GM18951 (cell line): Measurements from ENCODE around the gene MYH9.

Experiments used
- POLR2A ChIP-seq: IDR thresholded peaks from 4 replicates; pipeline ENCODE4 v1.6.1; 2011; ENCODE audit warnings: mild to moderate bottlenecking; ENCODE audit not compliant: insufficient read length, insufficient read depth; ENCODE audit errors: extremely low read depth
- in situ Hi-C: fragments of 300-500 bp; cut with MboI; formaldehyde crosslinking; loops from one replicate; pipeline ENCODE4 v1.12.0; 2022; ENCODE audit warnings: low sequenced_read_pairs, mixed read lengths, inconsistent platforms; ENCODE audit not compliant: unreplicated experiment

Gene MYH9

GRCh38 chr22:36319595-36320497 is 67.9 kb downstream of the MYH9 start:
- no peak for TF ChIP-seq POLR2A
- in situ Hi-C loops, result no loop called here

- TF ChIP-seq POLR2A, result no peak
- in situ Hi-C loops, result no loop called here
Measured at GRCh38 chr22:36318442-36318841, 69.3 kb downstream of the MYH9 start.

GRCh38 chr22:36317658-36318271 is 70.0 kb downstream of the MYH9 start:
- in situ Hi-C loops, result no loop called here
- TF ChIP-seq POLR2A, result no peak

DNA sequence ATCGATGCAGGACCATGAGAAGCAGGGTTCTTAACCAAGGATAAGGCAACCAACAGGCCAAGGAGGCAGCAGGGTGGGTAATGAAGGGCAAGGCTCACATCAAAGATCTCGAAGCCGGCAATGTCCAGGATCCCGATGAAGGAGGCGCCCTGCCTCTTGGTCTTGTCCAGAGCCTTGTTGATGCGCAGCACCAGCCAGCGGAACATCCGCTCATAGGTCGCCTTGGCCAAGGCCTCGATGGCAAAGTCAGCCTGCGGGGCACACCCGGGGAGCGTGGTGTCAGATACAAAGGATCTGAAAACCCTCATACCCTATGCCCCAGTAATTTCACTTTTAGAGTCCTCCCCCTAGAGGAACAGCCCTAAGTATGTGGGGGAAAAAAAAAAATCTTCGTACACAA is 71.3 kb downstream of the MYH9 start:
- in situ Hi-C loops, result no loop called here
- no peak for TF ChIP-seq POLR2A

GRCh38 chr22:36315325-36315724 is 72.4 kb downstream of the MYH9 start:
- in situ Hi-C loops, result no loop called here
- TF ChIP-seq POLR2A, result no peak

DNA sequence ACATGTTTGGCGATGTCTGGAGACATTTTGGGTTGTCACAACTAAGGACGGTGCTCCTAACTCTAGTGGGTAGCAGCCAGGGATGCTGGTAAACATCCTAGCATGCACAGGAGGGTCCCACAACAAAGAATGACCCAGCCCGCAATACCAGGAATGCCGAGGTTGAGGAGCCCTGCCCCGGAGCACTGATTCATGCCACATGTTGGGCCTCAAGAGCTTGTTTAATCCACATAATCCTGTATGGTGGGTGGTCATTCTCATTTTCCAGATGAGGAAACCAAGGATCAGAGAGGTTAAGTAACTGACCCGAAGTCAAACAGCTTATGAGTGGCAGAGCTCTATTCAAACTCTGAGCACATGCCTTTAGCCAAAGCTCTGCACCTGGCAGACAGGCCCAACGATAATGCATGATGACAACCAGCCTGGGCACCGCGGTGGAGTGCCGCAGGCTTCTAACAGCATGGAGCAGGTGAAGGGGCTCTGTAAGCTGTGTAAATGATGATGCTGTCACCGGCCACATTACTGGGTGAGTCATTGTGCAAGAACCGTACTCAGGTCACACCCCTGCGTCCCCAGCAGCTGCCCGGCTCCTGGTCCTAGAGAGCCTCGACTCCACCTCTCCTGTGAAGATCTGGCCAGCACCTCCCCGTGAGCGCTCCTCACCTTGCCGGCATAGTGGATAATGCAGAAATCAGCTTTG is 76.2 kb downstream of the MYH9 start:
- TF ChIP-seq POLR2A, result no peak
- in situ Hi-C loops, result no loop called here

- in situ Hi-C loops, result loop anchor here (10.0 kb wide), 1 partner anchor 156 kb away; no protein-coding TSS in a partner anchor
- no peak for TF ChIP-seq POLR2A
Measured at GRCh38 chr22:36308880-36309279, 78.9 kb downstream of the MYH9 start.

DNA sequence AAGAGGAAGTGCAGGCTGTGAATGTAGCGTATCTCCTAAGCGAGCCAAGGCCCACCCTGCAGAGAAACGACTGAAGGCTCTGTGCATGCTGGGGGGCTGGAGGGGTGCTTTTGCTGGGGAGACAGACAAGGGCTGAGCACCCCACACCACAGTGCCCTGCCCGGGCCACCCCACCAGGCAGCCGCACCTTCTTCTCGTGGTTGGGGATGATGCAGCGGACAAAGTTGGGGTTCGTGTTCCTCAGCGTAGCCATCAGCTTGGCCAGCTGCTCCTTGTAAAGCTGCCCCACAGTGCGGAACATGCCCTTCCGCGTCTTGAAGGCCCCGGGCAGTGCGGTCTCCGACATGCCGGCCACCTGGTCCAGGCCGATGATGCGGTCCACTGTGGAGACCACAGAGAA is 81.5 kb downstream of the MYH9 start:
- TF ChIP-seq POLR2A, result no peak
- in situ Hi-C loops, result loop anchor here (10.0 kb wide), 1 partner anchor 159 kb away; no protein-coding TSS in a partner anchor

- in situ Hi-C loops, result loop anchor here (10.0 kb wide), 1 partner anchor 159 kb away; no protein-coding TSS in a partner anchor
- TF ChIP-seq POLR2A, result no peak
Measured at GRCh38 chr22:36305813-36306212, 82.0 kb downstream of the MYH9 start.

DNA sequence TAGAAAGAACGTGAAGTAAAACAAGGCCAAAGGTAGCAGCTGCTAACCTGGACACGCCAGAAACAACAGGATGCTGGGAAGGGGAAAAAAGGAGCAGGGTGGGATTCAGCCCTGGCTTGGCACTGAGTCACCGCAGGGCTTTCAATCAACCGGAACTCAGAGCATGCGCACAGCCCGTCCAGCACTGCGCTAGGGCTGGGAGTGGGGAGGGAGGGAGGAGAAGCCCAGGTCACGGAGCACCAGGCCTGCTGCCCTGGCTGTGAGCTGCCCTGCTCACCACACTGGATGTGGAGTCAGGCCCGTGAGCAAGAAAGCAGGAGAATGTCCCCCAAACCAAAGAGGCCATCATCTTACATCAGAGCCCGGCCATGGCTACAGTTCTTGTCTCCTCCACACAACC is 83.3 kb downstream of the MYH9 start:
- TF ChIP-seq POLR2A, result no peak
- in situ Hi-C loops, result loop anchor here (10.0 kb wide), 1 partner anchor 160 kb away; no protein-coding TSS in a partner anchor

DNA sequence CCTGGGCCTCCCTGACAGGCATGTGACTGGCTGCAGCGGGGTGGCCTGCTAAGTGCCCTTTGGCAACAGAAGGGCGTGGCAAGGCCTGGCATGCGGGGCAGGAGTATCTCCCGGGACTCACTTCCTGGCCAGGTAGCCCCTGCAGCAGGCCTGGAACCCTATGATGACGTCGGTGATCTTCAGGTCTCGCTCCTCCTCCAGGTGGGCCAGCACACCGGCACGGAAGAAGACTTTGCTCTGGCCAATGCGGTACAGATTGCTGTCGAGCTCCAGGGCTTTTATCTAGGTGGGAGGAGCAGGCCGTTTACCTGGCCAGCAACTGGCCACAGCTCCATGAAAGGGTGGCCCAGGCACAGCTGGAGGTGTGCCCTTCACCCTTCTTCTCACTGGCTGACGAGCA is 83.9 kb downstream of the MYH9 start:
- TF ChIP-seq POLR2A, result no peak
- in situ Hi-C loops, result loop anchor here (10.0 kb wide), 1 partner anchor 161 kb away; no protein-coding TSS in a partner anchor

DNA sequence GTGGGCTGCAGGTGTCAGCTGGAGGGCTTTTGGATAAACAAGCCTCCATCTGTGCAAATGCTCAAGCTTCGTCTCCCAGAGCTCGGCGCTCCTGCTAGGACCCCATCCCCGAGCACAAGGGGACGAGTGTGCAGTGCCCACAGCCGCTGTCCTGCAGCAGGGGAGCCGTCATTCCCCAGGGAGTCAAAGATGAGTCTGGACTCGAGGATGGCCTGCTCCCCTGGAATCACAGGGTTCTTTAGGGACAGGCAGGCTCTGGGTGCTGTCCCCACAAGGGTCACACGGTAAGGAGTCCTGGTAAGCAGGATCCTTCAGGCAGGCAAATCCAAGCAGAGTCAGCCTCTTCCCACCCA is 84.7 kb downstream of the MYH9 start:
- in situ Hi-C loops, result loop anchor here (10.0 kb wide), 1 partner anchor 162 kb away; no protein-coding TSS in a partner anchor
- no peak for TF ChIP-seq POLR2A
